OCI-M1 (cell line): Measurements from ENCODE around the gene SLC2A13.
"Not testable (repeated sequence)": the region's sequence is repeated elsewhere in the genome, so short reads cannot be mapped to it uniquely, and the experiment has no call there.

ENCODE experiments used
- DNase-seq: peaks from one replicate; lab custom pipeline; 2025; lab: John Stamatoyannopoulos, UW

The SLC2A13 gene

GRCh38 chr12:39804898-39805297, 301.0 kb downstream of the SLC2A13 start:
- peak; percentile 5 for DNase-seq

GRCh38 chr12:39804479-39804878, 301.4 kb downstream of the SLC2A13 start:
- DNase-seq: no peak

- DNase-seq: no peak
Measured at GRCh38 chr12:39803151-39803550, 302.7 kb downstream of the SLC2A13 start.

- no peak for DNase-seq
Measured at GRCh38 chr12:39798977-39799376, 306.9 kb downstream of the SLC2A13 start.

GRCh38 chr12:39798429-39798828, 307.5 kb downstream of the SLC2A13 start:
- DNase-seq: no peak

- DNase-seq: no peak
Measured at GRCh38 chr12:39795481-39795880, 310.4 kb downstream of the SLC2A13 start.

GRCh38 chr12:39792938-39793337, 312.9 kb downstream of the SLC2A13 start:
- no peak for DNase-seq

- DNase-seq: no peak
Measured at GRCh38 chr12:39788239-39788638, 317.6 kb downstream of the SLC2A13 start.

- not testable (repeated sequence) for DNase-seq
Measured at GRCh38 chr12:39785814-39786213, 320.1 kb downstream of the SLC2A13 start.

- DNase-seq: no peak
Measured at GRCh38 chr12:39782026-39782545, 323.8 kb downstream of the SLC2A13 start.

- peak; percentile 13 for DNase-seq
Measured at GRCh38 chr12:39780913-39781446, 324.9 kb downstream of the SLC2A13 start.

GRCh38 chr12:39780411-39780912, 325.4 kb downstream of the SLC2A13 start:
- DNase-seq: no peak

- no peak for DNase-seq
Measured at GRCh38 chr12:39779768-39780340, 326.0 kb downstream of the SLC2A13 start.

- no peak for DNase-seq
Measured at GRCh38 chr12:39777465-39777864, 328.4 kb downstream of the SLC2A13 start.

GRCh38 chr12:39773266-39773665, 332.6 kb downstream of the SLC2A13 start:
- no peak for DNase-seq

GRCh38 chr12:39772821-39773259, 333.0 kb downstream of the SLC2A13 start:
- no peak for DNase-seq

- no peak for DNase-seq
Measured at GRCh38 chr12:39771456-39771855, 334.4 kb downstream of the SLC2A13 start.

- peak; percentile 53 for DNase-seq
Measured at GRCh38 chr12:39764944-39765560, 340.8 kb downstream of the SLC2A13 start.

GRCh38 chr12:39763890-39764169, 342.1 kb downstream of the SLC2A13 start:
- no peak for DNase-seq

GRCh38 chr12:39763071-39763889, 342.6 kb downstream of the SLC2A13 start:
- no peak for DNase-seq

GRCh38 chr12:39755478-39755877, 350.4 kb downstream of the SLC2A13 start:
- no peak for DNase-seq

GRCh38 chr12:39752482-39753137, 353.3 kb downstream of the SLC2A13 start:
- DNase-seq: no peak
